Measurements from ENCODE around the gene CFAP74. TPM values are rescaled to one million over a fixed set of nuclear protein-coding genes. Genes with fewer than 3 reads are reported as not detected.

The CFAP74 gene
- total RNA-seq, 1 experiment from 2014 or later: not detected

- DNase-seq: no peak
- no TSS peak for BruUV-seq (replicated peaks)
- TF ChIP-seq CTCF (IDR thresholded peaks at IDR 0.05; ENCODE audit: unreplicated experiment): no peak
- Mint-ChIP-seq H3K4me3 (ENCODE audit: low read depth, unreplicated experiment) (no peak overlapping the region), H3K27ac (ENCODE audit: unreplicated experiment) (no peak overlapping the region), H3K27me3 (ENCODE audit: unreplicated experiment) (no peaks in the 10 kb centered on the region), H3K36me3 (ENCODE audit: insufficient read depth, unreplicated experiment) (peaks cover 11% of the 10 kb centered on the region), H3K9me3 (ENCODE audit: low read depth, unreplicated experiment) (no peaks in the 10 kb centered on the region), H3K4me1 (ENCODE audit: low read depth, unreplicated experiment) (peaks cover 7% of the 10 kb centered on the region)
- intact Hi-C loops (cut with micrococcal nuclease; ENCODE audit: unreplicated experiment): no loop called here
- CTCF ChIA-PET: interaction anchor here (1.5 kb wide), 1 partner anchor 10 kb away, joined by 6 read pairs; no protein-coding TSS in a partner anchor
Observed at GRCh38 chr1:1898246-1898933, 105.2 kb downstream of the CFAP74 start.

- no peaks in the 10 kb centered on the region for H3K27me3 Mint-ChIP-seq (ENCODE audit: unreplicated experiment)
- H3K27ac Mint-ChIP-seq (ENCODE audit: unreplicated experiment): no peak overlapping the region
- TF ChIP-seq CTCF (IDR thresholded peaks at IDR 0.05; ENCODE audit: unreplicated experiment): no peak
- H3K4me1 Mint-ChIP-seq (ENCODE audit: low read depth, unreplicated experiment): peaks cover 18% of the 10 kb centered on the region
- peaks cover 29% of the 10 kb centered on the region for H3K36me3 Mint-ChIP-seq (ENCODE audit: insufficient read depth, unreplicated experiment)
- H3K9me3 Mint-ChIP-seq (ENCODE audit: low read depth, unreplicated experiment): no peaks in the 10 kb centered on the region
- BruUV-seq (replicated peaks): no TSS peak
- H3K4me3 Mint-ChIP-seq (ENCODE audit: low read depth, unreplicated experiment): no peak overlapping the region
- intact Hi-C loops (cut with micrococcal nuclease; ENCODE audit: unreplicated experiment): no loop called here
- DNase-seq: no peak
- CTCF ChIA-PET: interaction anchor here (0.7 kb wide), 1 partner anchor 120 kb away, joined by 4 read pairs; no protein-coding TSS in a partner anchor
Observed at GRCh38 chr1:1895456-1896336, 107.9 kb downstream of the CFAP74 start.

- CTCF ChIA-PET: no interaction called here
- Mint-ChIP-seq H3K27me3 (ENCODE audit: unreplicated experiment) (no peaks in the 10 kb centered on the region), H3K9me3 (ENCODE audit: low read depth, unreplicated experiment) (no peaks in the 10 kb centered on the region), H3K36me3 (ENCODE audit: insufficient read depth, unreplicated experiment) (peaks cover 30% of the 10 kb centered on the region), H3K27ac (ENCODE audit: unreplicated experiment) (no peak overlapping the region), H3K4me1 (ENCODE audit: low read depth, unreplicated experiment) (peaks cover 18% of the 10 kb centered on the region), H3K4me3 (ENCODE audit: low read depth, unreplicated experiment) (no peak overlapping the region)
- TF ChIP-seq CTCF (IDR thresholded peaks at IDR 0.05; ENCODE audit: unreplicated experiment): no peak
- no peak for DNase-seq
- intact Hi-C loops (cut with micrococcal nuclease; ENCODE audit: unreplicated experiment): no loop called here
- no TSS peak for BruUV-seq (replicated peaks)
Observed at GRCh38 chr1:1895060-1895418, 108.5 kb downstream of the CFAP74 start.

GRCh38 chr1:1894354-1895059 lies 109.1 kb downstream of the CFAP74 start:
- no peak for TF ChIP-seq CTCF (IDR thresholded peaks at IDR 0.05; ENCODE audit: unreplicated experiment)
- Mint-ChIP-seq H3K27ac (ENCODE audit: unreplicated experiment) (no peak overlapping the region), H3K9me3 (ENCODE audit: low read depth, unreplicated experiment) (no peaks in the 10 kb centered on the region), H3K4me1 (ENCODE audit: low read depth, unreplicated experiment) (peaks cover 18% of the 10 kb centered on the region), H3K27me3 (ENCODE audit: unreplicated experiment) (no peaks in the 10 kb centered on the region), H3K4me3 (ENCODE audit: low read depth, unreplicated experiment) (no peak overlapping the region), H3K36me3 (ENCODE audit: insufficient read depth, unreplicated experiment) (peaks cover 32% of the 10 kb centered on the region)
- intact Hi-C loops (cut with micrococcal nuclease; ENCODE audit: unreplicated experiment): no loop called here
- CTCF ChIA-PET: no interaction called here
- no TSS peak for BruUV-seq (replicated peaks)
- DNase-seq: no peak

Measured in Calu3 (cell line).